Thoracic aorta (tissue), 2 donors: Measurements from ENCODE around the gene GNB1L. TPM values are rescaled to one million over a fixed set of nuclear protein-coding genes. Genes with fewer than 3 reads are reported as not detected.

Experiments
- ATAC-seq: fragments of 150-250 bp; one replicate; pipeline ENCODE4 v1.8.0; 2017; ENCODE audit warnings: low read depth; ENCODE audit not compliant: insufficient number of reproducible peaks, low FRiP score
- DNase-seq: peaks from one replicate; pipeline ENCODE4 v3.0.0-alpha.2; 2020; ENCODE audit warnings: low spot score
- H3K27ac ChIP-seq, 2 donors: fragments of 200-600 bp; sonication (generic); 1 replicate in 1 of 2; 2 replicates in 1 of 2; pipeline ENCODE4 v1.5.1; 2016; ENCODE audit warnings: mild to moderate bottlenecking in 2 of 2, moderate library complexity in 2 of 2
- H3K27me3 ChIP-seq: fragments of 200-600 bp; sonication (generic); replicated peaks from 2 replicates; pipeline ENCODE4 v1.6.0; 2016; ENCODE audit warnings: mild to moderate bottlenecking; ENCODE audit not compliant: insufficient read depth
- H3K36me3 ChIP-seq: fragments of 200-600 bp; sonication (generic); one replicate; pipeline ENCODE4 v1.5.1; 2016
- H3K4me1 ChIP-seq, 2 donors: fragments of 200-600 bp; sonication (generic); 1 replicate in 1 of 2; 2 replicates in 1 of 2; pipeline versions ENCODE4 v1.5.1 to v1.6.0; 2016; ENCODE audit warnings: low read depth in 2 of 2, mild to moderate bottlenecking in 1 of 2; ENCODE audit not compliant: control insufficient read depth in 1 of 2
- H3K4me3 ChIP-seq: fragments of 200-600 bp; sonication (generic); 2 replicates; pipeline ENCODE4 v1.5.1; 2016; ENCODE audit warnings: mild to moderate bottlenecking
- H3K9me3 ChIP-seq: fragments of 200-600 bp; sonication (generic); 2 replicates; pipeline ENCODE4 v1.5.1; 2016
- total RNA-seq, 2 donors: library from RNA; depleted of rRNA; stranded (reverse); fragments of >200 nt; gene quantifications; one replicate each; pipeline versions ENCODE4 v1.1.0 to v1.2.3, GENCODE V29; 2016
- TF ChIP-seq, protein P1 (sequence below): fragments of 200-600 bp; sonication (generic); IDR thresholded peaks from one replicate; pipeline ENCODE4 v1.5.1; 2019; ENCODE audit warnings: antibody characterized with exemption

The GNB1L gene
- total RNA-seq, 2 donors from 2014 or later: 2.3 to 7.7 TPM

DNA sequence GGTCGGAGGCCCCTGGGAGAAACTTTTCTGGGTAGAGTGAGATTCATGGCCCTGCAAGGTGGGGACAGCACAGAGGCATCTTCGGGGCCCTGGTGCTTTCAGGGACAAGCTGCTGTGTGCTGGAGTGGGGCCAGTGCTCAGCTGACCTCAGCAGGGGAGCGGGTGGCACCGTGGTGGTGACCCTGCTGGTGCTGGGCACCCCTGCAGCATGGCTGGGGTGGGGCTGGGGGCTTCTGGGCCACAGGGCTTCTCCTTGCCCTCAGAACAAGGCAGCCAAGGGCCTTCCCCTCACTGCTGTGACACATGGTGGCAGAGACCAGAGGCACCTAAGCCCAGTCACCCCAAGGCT lies 24.9 kb upstream of the GNB1L start:
- TF ChIP-seq, protein P1, sequence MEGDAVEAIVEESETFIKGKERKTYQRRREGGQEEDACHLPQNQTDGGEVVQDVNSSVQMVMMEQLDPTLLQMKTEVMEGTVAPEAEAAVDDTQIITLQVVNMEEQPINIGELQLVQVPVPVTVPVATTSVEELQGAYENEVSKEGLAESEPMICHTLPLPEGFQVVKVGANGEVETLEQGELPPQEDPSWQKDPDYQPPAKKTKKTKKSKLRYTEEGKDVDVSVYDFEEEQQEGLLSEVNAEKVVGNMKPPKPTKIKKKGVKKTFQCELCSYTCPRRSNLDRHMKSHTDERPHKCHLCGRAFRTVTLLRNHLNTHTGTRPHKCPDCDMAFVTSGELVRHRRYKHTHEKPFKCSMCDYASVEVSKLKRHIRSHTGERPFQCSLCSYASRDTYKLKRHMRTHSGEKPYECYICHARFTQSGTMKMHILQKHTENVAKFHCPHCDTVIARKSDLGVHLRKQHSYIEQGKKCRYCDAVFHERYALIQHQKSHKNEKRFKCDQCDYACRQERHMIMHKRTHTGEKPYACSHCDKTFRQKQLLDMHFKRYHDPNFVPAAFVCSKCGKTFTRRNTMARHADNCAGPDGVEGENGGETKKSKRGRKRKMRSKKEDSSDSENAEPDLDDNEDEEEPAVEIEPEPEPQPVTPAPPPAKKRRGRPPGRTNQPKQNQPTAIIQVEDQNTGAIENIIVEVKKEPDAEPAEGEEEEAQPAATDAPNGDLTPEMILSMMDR: no peak
- Histone ChIP-seq H3K4me3 (no peak overlapping the region), H3K4me1 (peaks cover 14 to 44% of the 10 kb centered on the region in 2 donors), H3K27ac (no peak overlapping the region), H3K27me3 (no peaks in the 10 kb centered on the region), H3K36me3 (peaks cover 9% of the 10 kb centered on the region), H3K9me3 (no peaks in the 10 kb centered on the region)
- DNase-seq (no peak), ATAC-seq (no peak)

DNA sequence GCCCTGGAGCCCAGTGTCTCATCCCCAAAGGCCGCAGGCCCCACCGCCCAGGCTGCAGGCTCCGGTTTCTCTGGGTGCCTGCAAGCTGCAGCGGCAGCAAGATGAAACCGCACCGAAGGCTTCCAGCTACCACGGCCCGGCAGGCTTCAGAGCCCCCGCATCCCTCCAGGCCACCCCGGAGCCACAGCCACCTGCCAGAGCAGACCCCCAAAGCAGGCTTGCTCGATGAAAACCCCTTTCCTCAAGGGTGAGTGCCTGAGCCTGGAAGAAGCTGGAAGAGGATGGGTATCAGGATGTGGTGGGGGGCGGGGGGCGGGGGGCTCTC lies 24.5 kb upstream of the GNB1L start:
- Histone ChIP-seq H3K36me3 (peaks cover 9% of the 10 kb centered on the region), H3K9me3 (no peaks in the 10 kb centered on the region), H3K27ac (no peak overlapping the region), H3K27me3 (no peaks in the 10 kb centered on the region), H3K4me1 (peaks cover 15 to 48% of the 10 kb centered on the region in 2 donors), H3K4me3 (no peak overlapping the region)
- ATAC-seq (no peak), DNase-seq (no peak)
- TF ChIP-seq, protein P1: no peak

DNA sequence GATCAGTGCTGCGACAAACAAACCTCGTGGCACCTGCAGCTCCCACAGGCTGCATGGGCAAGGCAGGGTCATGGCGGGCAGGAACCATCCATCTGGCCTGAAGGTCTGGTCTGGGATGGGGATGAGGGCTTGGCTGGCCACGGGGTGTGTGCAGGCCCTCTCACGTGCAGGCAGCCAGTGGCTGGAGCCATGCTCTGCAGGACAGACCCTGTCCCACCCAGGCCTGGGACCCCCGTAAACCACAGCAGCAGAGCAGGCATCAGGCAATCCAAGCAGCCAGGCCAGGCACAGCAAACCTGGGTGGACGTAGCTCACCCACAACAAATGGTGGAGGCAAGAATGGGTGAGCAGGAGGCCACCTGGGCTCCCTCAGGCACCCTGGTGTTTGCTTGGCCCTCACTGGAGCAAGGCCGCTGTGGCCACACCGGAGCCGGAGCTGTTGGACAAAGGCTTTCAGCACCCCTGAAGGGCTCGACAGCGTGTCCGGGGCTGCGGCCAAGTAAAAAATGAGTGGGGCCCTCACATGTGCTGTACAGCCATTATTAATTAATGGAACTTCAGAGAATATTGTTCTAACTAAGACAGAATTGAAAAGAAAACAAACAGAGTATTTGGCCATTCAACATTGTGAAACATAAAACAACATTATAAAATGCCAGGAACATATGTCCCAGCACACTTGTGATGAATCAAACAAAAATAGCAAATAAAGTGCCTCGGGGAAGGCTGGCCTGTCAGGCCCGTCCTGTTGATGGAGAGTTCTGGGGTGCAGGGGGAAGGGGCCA lies 24.0 kb upstream of the GNB1L start:
- Histone ChIP-seq H3K27me3 (no peaks in the 10 kb centered on the region), H3K4me1 (peaks cover 15 to 49% of the 10 kb centered on the region in 2 donors), H3K27ac (no peak overlapping the region), H3K9me3 (no peaks in the 10 kb centered on the region), H3K36me3 (peaks cover 9% of the 10 kb centered on the region), H3K4me3 (no peak overlapping the region)
- ATAC-seq (no peak), DNase-seq (no peak)
- TF ChIP-seq, protein P1: no peak

DNA sequence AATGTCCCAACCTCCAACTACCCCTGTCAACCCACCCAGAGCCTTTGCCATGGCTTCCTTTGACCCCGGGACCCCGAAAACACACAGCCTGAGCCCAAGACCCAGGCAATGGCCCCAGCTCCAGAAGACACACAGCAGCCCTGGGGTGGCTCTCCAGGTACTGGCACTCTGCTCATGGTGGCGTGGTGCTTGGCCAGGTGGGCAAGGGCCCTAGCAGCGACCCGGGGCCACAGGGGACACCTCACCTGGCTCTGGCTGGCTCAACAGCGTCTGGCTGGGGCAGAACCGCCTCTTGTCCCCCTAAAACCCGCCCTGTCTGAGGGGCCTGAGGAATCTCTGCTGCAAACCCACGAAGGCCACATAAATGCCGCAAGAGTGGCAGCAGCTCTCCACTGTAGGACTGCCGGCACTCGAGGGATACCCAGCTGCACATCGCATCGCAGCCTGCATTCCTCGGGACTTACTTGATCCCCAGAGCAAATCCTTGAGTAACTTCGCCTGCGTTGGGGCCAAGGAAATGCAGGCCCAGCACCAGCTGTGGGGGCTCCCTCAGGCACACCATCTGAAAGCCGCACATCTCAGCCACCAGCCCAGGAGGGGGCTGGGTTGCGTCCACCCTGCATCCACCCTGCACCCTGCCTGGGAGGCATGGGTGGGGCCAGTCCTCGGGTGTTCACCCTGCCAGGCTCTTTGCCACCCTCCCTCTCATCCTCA lies 23.1 kb upstream of the GNB1L start:
- Histone ChIP-seq H3K4me3 (no peak overlapping the region), H3K4me1 (peaks cover 15 to 49% of the 10 kb centered on the region in 2 donors), H3K9me3 (no peaks in the 10 kb centered on the region), H3K27ac (no peak overlapping the region), H3K36me3 (peaks cover 5% of the 10 kb centered on the region), H3K27me3 (no peaks in the 10 kb centered on the region)
- DNase-seq (no peak), ATAC-seq (no peak)
- TF ChIP-seq, protein P1: no peak

GRCh38 chr22:19876941-19877625 lies 22.4 kb upstream of the GNB1L start:
- H3K4me1 ChIP-seq: peaks cover 15 to 47% of the 10 kb centered on the region in 2 donors
- H3K27me3 ChIP-seq: no peaks in the 10 kb centered on the region
- H3K27ac ChIP-seq: no peak overlapping the region
- H3K9me3 ChIP-seq: no peaks in the 10 kb centered on the region
- H3K36me3 ChIP-seq: peaks cover 5% of the 10 kb centered on the region
- H3K4me3 ChIP-seq: no peak overlapping the region
- no peak for ATAC-seq
- DNase-seq: no peak
- TF ChIP-seq, protein P1: no peak
